Transverse colon (tissue), 4 donors: ENCODE measurements around the gene SLC25A17.

Source experiments
- EP300 ChIP-seq: sonication (generic); formaldehyde crosslinking; IDR thresholded peaks from one replicate; pipeline ENCODE4 v1.6.1; 2017; ENCODE audit warnings: antibody characterized with exemption, low read depth
- POLR2A ChIP-seq: fragments of 450-650 bp; IDR thresholded peaks from one replicate; pipeline ENCODE4 v1.6.1; 2016; ENCODE audit warnings: antibody characterized with exemption, mild to moderate bottlenecking, moderate library complexity
- POLR2AphosphoS5 ChIP-seq, 3 donors: sonication (generic); formaldehyde crosslinking; IDR thresholded peaks; one replicate each; pipeline ENCODE4 v1.6.1; 2016; ENCODE audit warnings: antibody characterized with exemption in 3 of 3
- TF ChIP-seq, protein P1 (sequence below), 5 experiments: fragments of 200-600 bp in 3 of 5; fragments of 450-650 bp in 2 of 5; sonication (generic) in 3 of 5; IDR thresholded peaks; 1 replicate in 2 of 5; 2 replicates in 3 of 5; pipeline ENCODE4 v1.5.1; 2016 to 2017; ENCODE audit warnings: antibody characterized with exemption in 5 of 5, inconsistent platforms in 3 of 5, mild to moderate bottlenecking in 2 of 5, moderate library complexity in 1 of 5

DNA sequence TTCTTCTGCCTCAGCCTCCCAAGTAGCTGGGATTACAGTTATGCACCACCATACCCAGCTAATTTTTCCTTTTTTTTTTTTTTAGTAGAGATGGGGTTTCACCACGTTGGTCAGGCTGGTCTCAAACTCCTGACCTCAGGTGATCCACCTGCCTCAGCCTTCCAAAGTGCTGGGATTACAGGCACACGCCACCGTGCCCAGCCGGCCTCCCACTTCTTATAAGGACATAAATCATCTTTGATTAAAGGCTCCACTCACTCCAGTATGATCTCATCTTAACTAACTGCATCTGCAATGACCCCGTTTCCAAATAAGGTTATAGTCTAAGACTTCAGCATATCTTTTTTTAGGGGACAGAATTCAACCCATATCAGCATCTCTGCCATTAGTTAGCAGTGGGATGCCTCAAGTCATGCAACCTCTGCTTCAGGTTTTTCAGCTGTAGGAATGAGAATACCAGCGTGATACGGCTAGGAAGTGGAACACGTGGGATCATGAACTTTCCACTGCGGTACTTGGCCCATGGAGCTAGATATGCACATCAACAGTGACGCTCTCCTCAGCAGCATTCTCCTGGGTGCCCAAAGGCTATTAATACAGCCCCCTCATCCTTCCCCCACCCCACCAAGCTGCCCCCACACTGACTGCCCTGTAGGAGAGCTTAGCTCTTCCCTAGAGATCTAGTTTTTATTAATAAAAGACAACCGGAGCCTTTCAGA lies 98.4 kb downstream of the SLC25A17 start:
- no peak for TF ChIP-seq POLR2AphosphoS5 (IDR thresholded peaks at IDR 0.05)
- TF ChIP-seq, protein P1, sequence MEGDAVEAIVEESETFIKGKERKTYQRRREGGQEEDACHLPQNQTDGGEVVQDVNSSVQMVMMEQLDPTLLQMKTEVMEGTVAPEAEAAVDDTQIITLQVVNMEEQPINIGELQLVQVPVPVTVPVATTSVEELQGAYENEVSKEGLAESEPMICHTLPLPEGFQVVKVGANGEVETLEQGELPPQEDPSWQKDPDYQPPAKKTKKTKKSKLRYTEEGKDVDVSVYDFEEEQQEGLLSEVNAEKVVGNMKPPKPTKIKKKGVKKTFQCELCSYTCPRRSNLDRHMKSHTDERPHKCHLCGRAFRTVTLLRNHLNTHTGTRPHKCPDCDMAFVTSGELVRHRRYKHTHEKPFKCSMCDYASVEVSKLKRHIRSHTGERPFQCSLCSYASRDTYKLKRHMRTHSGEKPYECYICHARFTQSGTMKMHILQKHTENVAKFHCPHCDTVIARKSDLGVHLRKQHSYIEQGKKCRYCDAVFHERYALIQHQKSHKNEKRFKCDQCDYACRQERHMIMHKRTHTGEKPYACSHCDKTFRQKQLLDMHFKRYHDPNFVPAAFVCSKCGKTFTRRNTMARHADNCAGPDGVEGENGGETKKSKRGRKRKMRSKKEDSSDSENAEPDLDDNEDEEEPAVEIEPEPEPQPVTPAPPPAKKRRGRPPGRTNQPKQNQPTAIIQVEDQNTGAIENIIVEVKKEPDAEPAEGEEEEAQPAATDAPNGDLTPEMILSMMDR (IDR thresholded peaks at IDR 0.05): no peak
- no peak for TF ChIP-seq POLR2A
- no peak for TF ChIP-seq EP300
